Upper lobe of right lung (tissue), 1 donor: Measurements from ENCODE around the gene MAP2K5. TPM values are rescaled to one million over a fixed set of nuclear protein-coding genes. Genes with fewer than 3 reads are reported as not detected.

Experiments used
- ATAC-seq: fragments of 200-7000 bp; cut with Tn5 transposase; one replicate; pipeline ENCODE4 v1.9.1; 2020; ENCODE audit warnings: mild to moderate bottlenecking, moderate library complexity
- DNase-seq: peaks from one replicate; pipeline ENCODE4 v3.0.0-alpha.2; 2020
- H3K27ac ChIP-seq: fragments of 200-600 bp; one replicate; pipeline ENCODE4 v1.8.0; 2022
- H3K27me3 ChIP-seq: fragments of 200-600 bp; one replicate; pipeline ENCODE4 v1.8.0; 2022; ENCODE audit warnings: mild to moderate bottlenecking
- H3K36me3 ChIP-seq: fragments of 200-600 bp; one replicate; pipeline ENCODE4 v1.8.0; 2022
- H3K4me1 ChIP-seq: fragments of 200-600 bp; one replicate; pipeline ENCODE4 v1.8.0; 2022
- H3K4me3 ChIP-seq: fragments of 200-600 bp; one replicate; pipeline ENCODE4 v1.8.0; 2022; ENCODE audit warnings: mild to moderate bottlenecking
- H3K9me3 ChIP-seq: fragments of 200-600 bp; one replicate; pipeline ENCODE4 v1.8.0; 2022
- intact Hi-C: fragments of 100-400 bp; cut with DNase I; formaldehyde crosslinking; loops from one replicate; pipeline ENCODE4 v1.11.0; 2022
- total RNA-seq: library from RNA; stranded (reverse); fragmentation: NEBNext Ultra II Directional; extraction: Animal tissue kit (Norgen Biotek cat#: 25700); gene quantifications from one replicate; pipeline ENCODE4 v1.2.1, GENCODE V29; 2021
- TF ChIP-seq, protein P1 (sequence below): fragments of 200-600 bp; IDR thresholded peaks from one replicate; pipeline ENCODE4 v1.8.0; 2022; ENCODE audit warnings: antibody characterized with exemption
- donor health status: DM: no; HTN: yes; CAD: no; lungs with severe emphysema.

MAP2K5 gene
- total RNA-seq, 1 donor from 2014 or later: 18.3 TPM

DNA sequence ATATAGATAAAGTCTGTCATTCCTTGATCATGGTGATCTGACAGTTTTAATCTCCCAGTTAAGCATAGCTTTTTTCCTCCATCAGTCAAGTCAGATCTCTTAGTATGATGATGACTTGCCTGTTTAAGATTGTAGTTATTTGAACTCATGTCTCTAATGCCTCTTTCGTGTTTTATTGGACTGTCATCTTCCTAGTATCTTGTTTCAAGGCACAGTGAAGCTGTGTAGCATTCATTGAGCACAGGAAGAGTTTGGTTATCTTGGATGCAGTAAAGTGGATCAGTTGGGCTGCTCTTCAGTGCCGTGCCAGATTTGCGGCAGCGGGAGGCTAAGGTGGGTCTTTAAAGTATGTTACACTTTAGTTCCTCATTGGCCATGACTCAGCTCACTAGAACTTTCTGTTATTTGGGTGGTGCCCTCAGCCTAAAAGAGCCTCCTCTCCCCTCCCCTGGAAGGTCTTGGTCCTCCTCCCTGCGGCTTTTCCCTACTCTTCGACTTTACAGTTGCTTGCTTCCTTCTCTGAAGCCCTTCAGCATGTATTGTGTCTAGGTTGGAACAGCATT lies 237.1 kb downstream of the MAP2K5 start:
- ATAC-seq: peak; percentile 49
- intact Hi-C loops: no loop called here

GRCh38 chr15:67781061-67781460 lies 238.6 kb downstream of the MAP2K5 start:
- no peak for ATAC-seq
- intact Hi-C loops: no loop called here
- DNase-seq: no peak
- Histone ChIP-seq H3K36me3 (no peaks in the 10 kb centered on the region), H3K4me1 (no peaks in the 10 kb centered on the region), H3K27me3 (no peaks in the 10 kb centered on the region), H3K9me3 (no peaks in the 10 kb centered on the region), H3K4me3 (no peak overlapping the region), H3K27ac (no peak overlapping the region)
- TF ChIP-seq, protein P1, sequence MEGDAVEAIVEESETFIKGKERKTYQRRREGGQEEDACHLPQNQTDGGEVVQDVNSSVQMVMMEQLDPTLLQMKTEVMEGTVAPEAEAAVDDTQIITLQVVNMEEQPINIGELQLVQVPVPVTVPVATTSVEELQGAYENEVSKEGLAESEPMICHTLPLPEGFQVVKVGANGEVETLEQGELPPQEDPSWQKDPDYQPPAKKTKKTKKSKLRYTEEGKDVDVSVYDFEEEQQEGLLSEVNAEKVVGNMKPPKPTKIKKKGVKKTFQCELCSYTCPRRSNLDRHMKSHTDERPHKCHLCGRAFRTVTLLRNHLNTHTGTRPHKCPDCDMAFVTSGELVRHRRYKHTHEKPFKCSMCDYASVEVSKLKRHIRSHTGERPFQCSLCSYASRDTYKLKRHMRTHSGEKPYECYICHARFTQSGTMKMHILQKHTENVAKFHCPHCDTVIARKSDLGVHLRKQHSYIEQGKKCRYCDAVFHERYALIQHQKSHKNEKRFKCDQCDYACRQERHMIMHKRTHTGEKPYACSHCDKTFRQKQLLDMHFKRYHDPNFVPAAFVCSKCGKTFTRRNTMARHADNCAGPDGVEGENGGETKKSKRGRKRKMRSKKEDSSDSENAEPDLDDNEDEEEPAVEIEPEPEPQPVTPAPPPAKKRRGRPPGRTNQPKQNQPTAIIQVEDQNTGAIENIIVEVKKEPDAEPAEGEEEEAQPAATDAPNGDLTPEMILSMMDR: no peak

More for the DNA sequence above, 237.1 kb downstream of the MAP2K5 start:
- H3K27ac ChIP-seq: no peak overlapping the region
- TF ChIP-seq, protein P1: no peak
- DNase-seq: no peak
- no peaks in the 10 kb centered on the region for H3K9me3 ChIP-seq
- no peaks in the 10 kb centered on the region for H3K36me3 ChIP-seq
- H3K27me3 ChIP-seq: no peaks in the 10 kb centered on the region
- H3K4me1 ChIP-seq: no peaks in the 10 kb centered on the region
- H3K4me3 ChIP-seq: no peak overlapping the region

DNA sequence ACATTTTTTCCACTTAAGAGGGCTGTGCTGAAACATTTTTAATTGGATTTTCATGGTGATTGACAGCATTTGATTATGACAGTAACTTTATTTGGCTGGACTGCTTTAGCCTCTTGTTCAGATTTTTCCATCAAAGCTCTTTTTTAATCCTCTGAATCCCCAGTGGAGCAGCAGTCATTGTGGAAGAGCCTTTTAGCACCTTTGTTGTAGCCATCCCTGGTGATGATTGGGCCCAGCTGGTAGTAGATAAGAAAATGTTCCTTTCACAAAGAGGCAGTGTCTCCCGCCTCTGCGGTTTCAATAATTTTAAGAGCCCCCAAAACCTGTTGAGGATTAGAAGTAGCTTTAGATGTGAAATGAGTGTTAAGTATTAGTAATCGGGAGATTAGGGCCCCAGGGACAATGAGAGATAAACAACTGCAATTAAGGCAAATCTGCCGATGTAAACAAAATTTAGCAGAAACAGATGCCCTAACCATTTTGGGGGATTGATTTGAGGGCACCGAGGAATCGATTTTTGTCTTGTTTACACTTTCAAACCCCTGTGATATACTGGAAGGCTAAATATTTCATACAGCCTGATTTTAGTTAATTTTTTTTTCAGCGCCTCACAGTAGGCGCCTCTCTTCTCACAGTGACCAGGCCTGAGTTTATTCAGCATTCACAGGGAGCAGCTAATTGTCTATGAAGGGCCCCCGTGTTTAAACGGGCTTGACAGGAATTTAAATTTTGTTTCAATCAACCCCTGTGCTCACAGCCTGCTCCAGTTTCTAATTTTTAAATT lies 239.6 kb downstream of the MAP2K5 start:
- DNase-seq (no peak), ATAC-seq (no peak)
- H3K36me3 ChIP-seq: no peaks in the 10 kb centered on the region
- no peaks in the 10 kb centered on the region for H3K9me3 ChIP-seq
- no peaks in the 10 kb centered on the region for H3K4me1 ChIP-seq
- TF ChIP-seq, protein P1: no peak
- H3K27me3 ChIP-seq: no peaks in the 10 kb centered on the region
- no peak overlapping the region for H3K4me3 ChIP-seq
- intact Hi-C loops: no loop called here
- H3K27ac ChIP-seq: no peak overlapping the region

DNA sequence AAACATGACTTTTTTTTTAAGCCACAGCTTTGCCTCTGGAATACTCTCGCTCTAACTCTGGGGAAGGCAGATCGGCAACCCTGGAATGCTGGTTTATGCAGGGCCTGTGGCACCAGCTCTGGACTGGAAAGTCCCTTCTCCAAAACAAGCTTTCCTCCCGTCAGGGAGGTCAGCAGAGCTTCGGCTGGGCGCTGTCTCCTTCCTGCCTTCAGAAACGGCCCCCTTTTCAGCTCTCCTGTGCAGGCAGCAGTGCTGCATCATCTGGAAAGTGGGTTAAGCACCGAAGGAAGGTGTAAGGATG lies 240.1 kb downstream of the MAP2K5 start:
- no peaks in the 10 kb centered on the region for H3K36me3 ChIP-seq
- H3K27ac ChIP-seq: no peak overlapping the region
- DNase-seq (no peak), ATAC-seq (no peak)
- TF ChIP-seq, protein P1: no peak
- no peak overlapping the region for H3K4me3 ChIP-seq
- H3K27me3 ChIP-seq: no peaks in the 10 kb centered on the region
- H3K4me1 ChIP-seq: no peaks in the 10 kb centered on the region
- H3K9me3 ChIP-seq: no peaks in the 10 kb centered on the region
- intact Hi-C loops: no loop called here

DNA sequence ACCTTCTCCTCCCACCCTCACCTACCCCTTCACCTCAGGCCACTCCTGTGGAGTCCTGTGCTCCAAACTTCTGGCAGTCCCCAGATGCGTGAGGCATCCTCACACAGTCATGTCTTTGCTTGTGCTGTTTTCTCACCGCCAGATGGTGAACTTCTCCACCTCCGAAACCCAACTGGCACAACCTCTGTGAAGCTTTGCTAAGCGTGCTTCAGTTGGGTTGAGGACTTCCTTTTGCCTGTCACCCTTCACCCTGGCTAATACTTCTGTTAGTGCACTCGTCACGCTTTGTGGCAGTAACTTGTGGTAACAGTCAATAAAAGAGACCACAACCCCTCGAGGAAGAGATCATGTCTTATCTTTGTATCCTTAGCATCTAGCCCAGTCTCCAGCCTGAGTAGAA lies 240.8 kb downstream of the MAP2K5 start:
- Histone ChIP-seq H3K36me3 (no peaks in the 10 kb centered on the region), H3K9me3 (no peaks in the 10 kb centered on the region), H3K27ac (no peak overlapping the region), H3K4me3 (no peak overlapping the region), H3K4me1 (no peaks in the 10 kb centered on the region), H3K27me3 (no peaks in the 10 kb centered on the region)
- TF ChIP-seq, protein P1: no peak
- intact Hi-C loops: no loop called here
- ATAC-seq (peak; percentile 36), DNase-seq (no peak)
